Sigmoid colon (tissue), 3 donors: ENCODE results near the gene MAS1L.

Source experiments
- POLR2A ChIP-seq, 2 donors: fragments of 450-650 bp; IDR thresholded peaks; one replicate each; pipeline ENCODE4 v1.6.1; 2016; ENCODE audit warnings: antibody characterized with exemption in 2 of 2, mild to moderate bottlenecking in 2 of 2, moderate library complexity in 2 of 2
- TF ChIP-seq, protein P1 (sequence below), 4 experiments: fragments of 450-650 bp in 3 of 4; fragments of 200-600 bp in 1 of 4; IDR thresholded peaks; one replicate each; pipeline ENCODE4 v1.5.1; 2016 to 2019; ENCODE audit warnings: antibody characterized with exemption in 4 of 4, mild to moderate bottlenecking in 3 of 4, moderate library complexity in 2 of 4

DNA sequence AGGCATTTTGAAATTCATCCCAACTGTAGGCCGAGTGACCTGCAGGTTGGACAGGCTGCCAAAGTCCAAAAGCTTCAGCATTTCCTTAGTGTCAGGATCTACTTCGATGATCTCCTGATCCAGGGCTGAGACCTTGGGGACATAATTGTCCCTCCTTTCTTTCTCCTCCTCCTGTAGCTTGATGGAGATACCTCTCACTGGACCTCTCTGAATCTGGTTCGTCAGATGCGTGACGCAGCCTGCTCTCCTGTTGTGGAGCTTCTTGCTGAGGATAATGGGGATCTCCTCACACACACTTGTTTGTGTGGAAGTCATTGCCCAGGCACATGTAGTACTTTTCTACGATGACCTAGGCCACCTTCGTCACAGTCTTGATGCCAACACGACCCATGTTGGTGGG, 1.5 kb upstream of the MAS1L start:
- TF ChIP-seq POLR2A (IDR thresholded peaks at IDR 0.05) = no peak
- TF ChIP-seq, protein P1, sequence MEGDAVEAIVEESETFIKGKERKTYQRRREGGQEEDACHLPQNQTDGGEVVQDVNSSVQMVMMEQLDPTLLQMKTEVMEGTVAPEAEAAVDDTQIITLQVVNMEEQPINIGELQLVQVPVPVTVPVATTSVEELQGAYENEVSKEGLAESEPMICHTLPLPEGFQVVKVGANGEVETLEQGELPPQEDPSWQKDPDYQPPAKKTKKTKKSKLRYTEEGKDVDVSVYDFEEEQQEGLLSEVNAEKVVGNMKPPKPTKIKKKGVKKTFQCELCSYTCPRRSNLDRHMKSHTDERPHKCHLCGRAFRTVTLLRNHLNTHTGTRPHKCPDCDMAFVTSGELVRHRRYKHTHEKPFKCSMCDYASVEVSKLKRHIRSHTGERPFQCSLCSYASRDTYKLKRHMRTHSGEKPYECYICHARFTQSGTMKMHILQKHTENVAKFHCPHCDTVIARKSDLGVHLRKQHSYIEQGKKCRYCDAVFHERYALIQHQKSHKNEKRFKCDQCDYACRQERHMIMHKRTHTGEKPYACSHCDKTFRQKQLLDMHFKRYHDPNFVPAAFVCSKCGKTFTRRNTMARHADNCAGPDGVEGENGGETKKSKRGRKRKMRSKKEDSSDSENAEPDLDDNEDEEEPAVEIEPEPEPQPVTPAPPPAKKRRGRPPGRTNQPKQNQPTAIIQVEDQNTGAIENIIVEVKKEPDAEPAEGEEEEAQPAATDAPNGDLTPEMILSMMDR (IDR thresholded peaks at IDR 0.05) = no peak
